GM23248 (cell line): ENCODE results near the gene CEP89.
"Not testable (repeated sequence)": the region's sequence is repeated elsewhere in the genome, so short reads cannot be mapped to it uniquely, and the experiment has no call there.

Experiments used
- EZH2 ChIP-seq: fragments of 200-600 bp; sonication (generic); IDR thresholded peaks from 2 replicates; pipeline ENCODE4 v1.6.1; 2018; ENCODE audit warnings: antibody characterized with exemption, mild to moderate bottlenecking; ENCODE audit not compliant: insufficient read depth, poor library complexity, severe bottlenecking
- EZH2phosphoT487 ChIP-seq: fragments of 200-600 bp; sonication (generic); IDR thresholded peaks from 2 replicates; pipeline ENCODE4 v1.6.1; 2018; ENCODE audit warnings: antibody characterized with exemption, moderate library complexity, mild to moderate bottlenecking, low read depth; ENCODE audit not compliant: insufficient read depth

- not testable (repeated sequence) for TF ChIP-seq EZH2, EZH2phosphoT487
Measured at GRCh38 chr19:32832094-32832493, 139.7 kb downstream of the CEP89 start.
